NCI-H1048 (cell line): ENCODE results near the gene ARHGAP22.

Experiments
- DNase-seq: peaks from one replicate; lab custom pipeline; 2025; lab: John Stamatoyannopoulos, UW

ARHGAP22 gene

DNA sequence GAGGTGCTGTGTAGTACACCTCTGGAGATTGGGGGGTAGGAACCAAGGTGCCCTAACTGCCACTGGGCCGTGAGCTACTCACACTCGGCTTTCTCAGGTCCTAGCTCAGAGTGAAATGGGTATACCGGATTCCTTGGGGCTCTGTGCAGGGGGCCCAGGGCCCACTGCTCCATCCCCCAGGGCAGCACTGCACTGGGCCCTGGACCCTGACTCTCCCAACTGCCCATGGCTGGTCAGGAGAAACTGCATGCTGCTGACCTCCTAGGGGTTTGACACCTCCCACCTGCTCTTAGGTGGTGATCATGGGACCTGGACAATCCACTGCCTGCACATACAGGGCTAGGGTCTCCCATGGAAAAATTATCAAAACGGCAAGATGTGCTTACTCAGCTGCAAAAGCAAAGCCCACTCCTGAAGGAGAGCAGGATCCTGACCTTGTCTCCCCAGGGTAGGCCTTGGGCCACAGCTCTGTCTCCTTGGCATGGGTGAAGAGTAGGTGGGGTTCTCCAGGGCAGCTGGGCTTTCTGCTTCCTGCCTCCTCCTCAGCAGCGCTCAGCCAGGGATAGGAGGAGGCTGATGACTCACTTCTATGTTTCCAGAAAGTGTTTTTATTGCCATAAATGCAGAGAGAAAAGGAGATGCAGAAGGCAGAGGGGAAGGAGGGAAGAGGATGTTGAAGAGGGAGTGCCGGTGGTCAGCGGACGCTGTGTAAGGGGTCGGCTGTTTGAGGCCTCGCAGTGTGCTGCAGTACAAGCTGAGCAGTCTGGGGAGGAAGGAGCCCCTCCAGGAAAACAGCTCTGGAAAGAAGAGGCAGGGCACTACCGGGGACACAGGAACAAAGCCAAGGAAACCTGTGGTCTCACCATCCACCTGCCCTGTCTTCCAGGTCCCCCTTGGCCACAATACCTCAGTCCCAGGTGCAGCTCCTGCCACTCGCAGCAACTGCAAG lies 107.8 kb downstream of the ARHGAP22 start:
- DNase-seq: no peak

- no peak for DNase-seq
Observed at GRCh38 chr10:48496105-48496830, 108.6 kb downstream of the ARHGAP22 start.

DNA sequence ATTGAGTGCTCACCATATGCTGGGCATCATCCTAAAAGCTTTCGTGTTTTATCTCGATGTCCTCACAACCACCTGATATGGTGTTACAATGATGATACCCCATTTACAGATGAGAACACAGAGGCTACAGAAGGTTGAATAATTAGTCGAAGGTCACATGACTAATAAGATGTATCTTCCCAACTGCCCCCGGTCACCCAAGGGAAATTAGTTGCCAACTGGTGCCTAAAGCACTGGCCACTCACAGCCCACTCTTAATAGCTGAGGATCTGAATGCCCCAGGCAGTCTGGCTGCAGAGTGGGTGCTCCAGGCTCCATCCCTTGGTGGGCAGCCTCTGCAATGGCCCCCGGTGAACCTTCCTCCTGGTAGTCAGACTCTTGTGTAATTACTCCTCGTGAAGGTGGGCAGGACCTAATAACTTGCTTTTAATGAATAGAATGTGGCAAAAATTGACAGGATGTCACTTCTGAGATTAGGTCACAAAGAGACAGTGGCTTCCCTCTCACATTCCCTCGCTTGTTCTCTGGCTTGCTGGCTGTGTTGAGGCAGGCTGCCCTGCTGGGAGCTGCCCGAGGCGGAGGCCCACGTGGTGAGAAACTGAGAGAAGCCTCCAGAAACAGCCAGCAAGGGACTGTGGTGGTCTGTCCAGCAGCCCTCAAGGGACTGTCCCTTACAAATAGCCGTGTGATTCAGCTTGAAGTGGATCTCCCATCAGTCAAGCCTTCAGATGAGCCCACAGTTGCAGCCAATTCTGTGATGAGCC lies 109.4 kb downstream of the ARHGAP22 start:
- DNase-seq: no peak

- DNase-seq: no peak
Observed at GRCh38 chr10:48494611-48495010, 110.3 kb downstream of the ARHGAP22 start.

- no peak for DNase-seq
Observed at GRCh38 chr10:48494073-48494472, 110.8 kb downstream of the ARHGAP22 start.

DNA sequence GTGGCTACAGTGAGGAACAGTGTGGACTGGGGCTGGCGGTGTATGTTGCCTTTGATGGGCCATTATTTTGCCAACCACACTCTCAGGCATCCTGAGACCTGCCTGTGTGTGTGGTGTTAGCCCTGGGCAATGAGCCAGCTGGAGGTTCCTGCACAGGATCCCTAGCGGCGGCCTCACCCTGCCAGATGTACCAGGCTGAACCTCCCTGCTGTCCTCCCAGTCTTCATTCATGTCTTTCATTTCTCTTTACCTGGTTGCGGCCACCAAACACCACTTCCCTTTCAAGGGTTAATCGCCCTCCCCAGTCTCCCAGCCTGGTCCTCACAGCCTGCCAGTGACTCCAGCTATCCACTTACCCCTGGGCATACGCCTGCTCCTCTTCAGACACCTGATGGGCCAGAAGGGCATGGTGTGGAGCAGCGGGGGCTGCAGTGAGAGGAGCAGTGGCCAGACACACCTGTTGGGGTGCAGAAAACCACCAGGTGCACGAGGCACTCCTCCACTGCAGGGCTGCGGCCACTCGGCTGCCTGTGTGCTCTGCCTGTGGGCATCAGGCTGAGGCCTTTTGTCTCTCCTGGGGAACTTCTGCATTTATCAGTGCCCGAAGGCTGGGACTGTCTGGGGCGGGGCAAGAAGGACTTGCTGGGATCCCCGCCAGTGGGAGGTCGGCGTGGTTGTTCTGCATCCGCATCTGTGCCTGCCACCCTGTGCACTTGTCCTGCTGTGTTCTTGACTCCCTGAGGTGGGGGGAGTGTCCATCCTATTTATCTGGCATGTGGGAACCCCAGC lies 111.6 kb downstream of the ARHGAP22 start:
- DNase-seq: no peak

- DNase-seq: no peak
Observed at GRCh38 chr10:48492201-48492600, 112.7 kb downstream of the ARHGAP22 start.

DNA sequence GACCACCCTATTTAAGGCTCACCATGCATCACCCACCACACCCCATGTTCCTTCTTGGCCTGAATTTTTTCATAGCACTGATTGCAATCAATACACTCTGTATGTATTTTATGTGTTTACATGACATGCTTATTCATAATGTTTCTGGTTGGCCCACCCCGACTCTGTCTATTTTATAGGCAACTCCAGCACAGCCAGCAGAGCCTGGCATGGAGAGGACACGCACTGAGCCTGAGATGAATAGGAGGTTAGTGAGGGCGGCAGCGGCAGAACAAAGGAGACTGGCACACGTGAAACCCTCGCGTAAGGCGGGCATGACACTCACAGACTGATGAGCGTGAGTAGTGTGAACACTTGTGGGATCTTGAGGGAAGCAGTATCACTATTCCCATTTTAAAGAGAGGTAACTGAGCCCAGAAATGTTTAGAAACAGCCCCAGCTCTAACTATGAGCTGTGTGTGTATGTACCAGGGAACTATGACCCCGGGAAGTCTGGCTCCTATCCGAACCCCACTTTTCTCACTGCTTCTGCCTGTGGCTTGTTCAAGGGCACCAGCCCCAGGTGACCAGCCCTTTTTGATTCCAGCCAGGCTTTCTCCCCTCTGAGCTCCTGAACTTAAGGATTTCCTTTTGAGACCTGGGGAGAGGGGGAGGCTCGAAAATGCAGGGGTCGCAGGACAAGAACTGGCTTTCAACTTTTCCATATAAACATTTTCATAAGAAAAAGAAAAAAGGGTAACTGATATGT lies 113.3 kb downstream of the ARHGAP22 start:
- no peak for DNase-seq

- DNase-seq: no peak
Observed at GRCh38 chr10:48490946-48491345, 113.9 kb downstream of the ARHGAP22 start.

GRCh38 chr10:48490571-48490940 lies 114.3 kb downstream of the ARHGAP22 start:
- no peak for DNase-seq

- no peak for DNase-seq
Observed at GRCh38 chr10:48489099-48489498, 115.8 kb downstream of the ARHGAP22 start.

- no peak for DNase-seq
Observed at GRCh38 chr10:48487244-48487643, 117.6 kb downstream of the ARHGAP22 start.

DNA sequence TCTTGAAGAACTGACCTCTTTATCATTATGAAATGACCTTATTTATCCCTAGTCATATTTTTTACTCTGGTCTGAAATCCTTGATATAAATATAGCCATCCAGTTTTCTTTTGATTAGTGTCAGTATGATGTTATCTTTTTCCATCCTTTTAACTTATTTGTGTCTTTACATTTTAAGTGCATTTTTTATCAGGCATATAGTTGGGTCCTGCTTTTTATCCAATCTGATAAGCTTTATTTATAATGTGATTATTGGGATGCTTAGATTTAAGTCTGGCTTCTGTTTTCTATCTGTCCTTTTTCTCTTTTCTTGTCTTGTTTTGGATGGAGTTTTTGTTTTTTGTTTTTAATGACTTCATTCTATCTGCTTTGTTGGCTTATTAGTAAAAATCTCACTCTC lies 119.2 kb downstream of the ARHGAP22 start:
- DNase-seq: no peak

- no peak for DNase-seq
Observed at GRCh38 chr10:48484911-48485310, 120.0 kb downstream of the ARHGAP22 start.

GRCh38 chr10:48482207-48482606 lies 122.7 kb downstream of the ARHGAP22 start:
- no peak for DNase-seq

DNA sequence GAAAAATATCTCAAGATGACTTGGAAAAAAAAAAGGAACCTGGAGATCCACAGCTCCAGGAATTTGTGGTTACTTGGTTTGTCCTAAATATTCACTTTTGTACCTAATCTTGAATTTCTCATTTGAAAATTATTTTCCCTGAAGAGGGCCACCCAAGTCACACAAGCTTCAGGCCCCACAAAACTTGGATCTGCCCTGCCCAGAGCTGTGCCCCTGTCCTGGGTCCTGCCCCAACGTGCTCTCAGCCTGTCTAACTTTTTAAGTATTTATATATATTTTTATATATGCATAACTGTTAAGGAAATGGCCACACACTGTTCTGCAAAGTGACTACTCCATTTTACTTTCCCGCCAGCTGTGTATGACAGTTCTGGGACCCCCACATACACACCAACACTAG lies 123.5 kb downstream of the ARHGAP22 start:
- DNase-seq: no peak

DNA sequence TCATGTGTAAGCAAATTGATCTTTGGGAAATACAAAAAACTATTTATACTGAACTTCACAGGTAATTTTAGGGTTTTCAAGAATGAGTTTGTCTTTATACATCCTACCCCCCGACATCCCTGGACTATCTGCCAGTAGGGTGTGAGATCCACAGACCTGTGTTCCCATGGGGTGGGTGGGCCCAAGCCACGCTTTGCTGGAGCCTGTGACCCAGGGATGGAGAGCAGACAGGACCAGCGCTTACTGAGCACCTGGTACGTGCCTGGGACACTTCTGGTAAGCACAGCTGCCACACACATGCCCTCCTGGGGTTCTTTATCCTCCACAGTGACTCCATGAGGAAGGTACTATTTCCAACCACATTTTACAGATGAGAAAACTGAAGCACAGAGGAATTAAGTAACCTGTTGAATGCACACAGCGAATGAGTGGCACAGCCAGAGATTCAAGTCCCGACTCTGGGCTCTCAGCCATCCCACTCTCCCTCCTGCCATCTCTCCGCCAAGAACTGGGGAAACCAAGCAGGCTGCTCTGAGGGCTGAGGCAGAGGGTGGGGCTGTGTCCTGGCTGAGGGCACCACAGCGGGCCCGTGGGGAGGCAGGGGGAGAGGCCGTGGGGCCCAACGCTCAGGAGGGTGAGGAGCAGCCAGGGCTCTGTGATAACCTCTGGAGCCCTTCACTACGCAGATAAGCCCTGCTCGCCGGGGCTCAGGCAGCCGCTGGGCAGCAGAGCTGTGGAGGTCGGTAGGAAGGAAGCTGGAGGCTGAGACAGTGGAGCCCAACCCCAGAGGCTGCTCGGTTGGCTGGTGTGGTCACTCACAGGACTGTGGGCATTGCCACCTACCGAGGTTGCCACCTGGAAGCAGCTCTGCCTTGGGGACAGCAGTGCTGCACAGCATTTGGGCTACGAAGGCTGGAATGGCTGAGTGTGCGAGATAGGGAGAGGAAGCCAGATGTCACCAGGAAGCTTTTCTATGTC lies 124.2 kb downstream of the ARHGAP22 start:
- DNase-seq: no peak

- no peak for DNase-seq
Observed at GRCh38 chr10:48478980-48479811, 125.7 kb downstream of the ARHGAP22 start.

DNA sequence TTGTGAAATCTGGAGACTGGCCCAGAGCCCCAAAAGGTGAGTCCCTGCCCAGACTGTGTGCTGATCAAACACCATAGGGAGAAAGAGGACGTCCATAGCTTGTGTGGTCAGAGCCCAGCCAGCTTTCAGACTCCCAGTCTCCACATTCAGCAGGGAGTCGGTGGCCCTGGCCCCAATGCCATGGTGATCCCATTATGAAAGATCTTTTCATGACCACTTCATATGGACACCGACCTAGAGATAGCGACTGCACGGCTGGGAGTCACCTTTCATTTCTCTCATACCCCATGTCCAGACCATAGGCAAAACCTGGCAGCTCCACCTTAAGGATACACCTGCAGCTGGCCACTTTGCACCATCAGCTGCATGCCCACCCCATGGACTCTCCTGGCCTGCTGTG lies 126.4 kb downstream of the ARHGAP22 start:
- DNase-seq: no peak
